ENCODE results near the gene RHBDD2.
"Not testable (repeated sequence)": the region's sequence is repeated elsewhere in the genome, so short reads cannot be mapped to it uniquely, and the experiment has no call there.

RHBDD2 gene

DNA sequence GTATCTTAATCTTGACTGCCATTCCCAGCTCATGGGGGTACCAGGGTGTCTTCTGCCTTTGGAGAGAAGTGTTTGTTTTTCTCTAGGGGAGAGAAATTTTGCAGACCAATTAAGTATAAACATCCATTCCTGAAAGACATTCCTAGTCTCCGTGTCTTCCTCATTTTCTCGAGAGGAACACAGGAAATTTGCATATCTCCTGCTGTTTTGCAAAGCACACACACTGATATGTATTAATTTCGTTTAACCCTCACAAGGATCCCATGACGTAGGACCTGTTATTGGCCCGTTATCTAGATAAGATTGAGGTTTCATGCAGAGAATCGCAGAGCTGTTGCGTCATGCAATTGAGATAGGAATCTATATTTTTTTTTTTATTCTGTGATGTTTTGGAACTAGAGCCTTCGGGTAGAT is 944 bp downstream of the RHBDD2 start:
- POLR2A ChIA-PET: no interaction called here
- CTCF ChIA-PET: no interaction called here
- DNase-seq (ENCODE audit: extremely low spot score): no peak
- TF ChIP-seq ZNF384 (IDR thresholded peaks at IDR 0.05) (peak; percentile 60; the same call in 1 of the 2 replicates), TARDBP (IDR thresholded peaks at IDR 0.05) (no peak), CTBP1 (IDR thresholded peaks at IDR 0.05; ENCODE audit: borderline replicate concordance) (0 out of 2 replicates have a peak, but pooled peaks have one; percentile 12)
- TF ChIP-seq, protein P1, sequence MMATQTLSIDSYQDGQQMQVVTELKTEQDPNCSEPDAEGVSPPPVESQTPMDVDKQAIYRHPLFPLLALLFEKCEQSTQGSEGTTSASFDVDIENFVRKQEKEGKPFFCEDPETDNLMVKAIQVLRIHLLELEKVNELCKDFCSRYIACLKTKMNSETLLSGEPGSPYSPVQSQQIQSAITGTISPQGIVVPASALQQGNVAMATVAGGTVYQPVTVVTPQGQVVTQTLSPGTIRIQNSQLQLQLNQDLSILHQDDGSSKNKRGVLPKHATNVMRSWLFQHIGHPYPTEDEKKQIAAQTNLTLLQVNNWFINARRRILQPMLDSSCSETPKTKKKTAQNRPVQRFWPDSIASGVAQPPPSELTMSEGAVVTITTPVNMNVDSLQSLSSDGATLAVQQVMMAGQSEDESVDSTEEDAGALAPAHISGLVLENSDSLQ (IDR thresholded peaks at IDR 0.05): no peak

DNA sequence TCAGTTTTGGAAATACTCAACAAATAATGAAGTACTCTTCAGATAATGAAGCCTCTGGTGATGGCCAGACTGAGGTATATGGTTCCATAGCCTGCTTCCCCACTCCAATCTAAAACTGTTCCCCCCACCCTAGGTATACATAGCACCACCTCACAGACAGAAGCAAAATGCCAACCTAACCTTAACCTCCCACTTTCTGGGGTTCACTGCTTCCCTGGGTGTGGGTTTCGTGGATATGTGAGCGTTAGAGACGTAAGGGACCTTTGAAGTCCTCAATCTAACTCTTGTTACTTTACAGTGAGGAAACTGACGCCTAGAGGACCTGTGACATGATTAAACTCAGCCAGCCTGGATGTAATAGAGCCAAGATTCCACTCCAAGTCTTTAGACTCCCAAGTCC is 1.4 kb downstream of the RHBDD2 start:
- POLR2A ChIA-PET: no interaction called here
- no peak for DNase-seq (ENCODE audit: extremely low spot score)
- TF ChIP-seq NFRKB (IDR thresholded peaks at IDR 0.05): no peak
- TF ChIP-seq LEF1 (IDR thresholded peaks at IDR 0.05; ENCODE audit: borderline replicate concordance): no peak
- TF ChIP-seq FOXM1 (IDR thresholded peaks at IDR 0.05; ENCODE audit: borderline replicate concordance): no peak
- no peak for TF ChIP-seq ZNF384 (IDR thresholded peaks at IDR 0.05)
- TF ChIP-seq ELF4 (IDR thresholded peaks at IDR 0.05): no peak
- CTCF ChIA-PET: no interaction called here

DNA sequence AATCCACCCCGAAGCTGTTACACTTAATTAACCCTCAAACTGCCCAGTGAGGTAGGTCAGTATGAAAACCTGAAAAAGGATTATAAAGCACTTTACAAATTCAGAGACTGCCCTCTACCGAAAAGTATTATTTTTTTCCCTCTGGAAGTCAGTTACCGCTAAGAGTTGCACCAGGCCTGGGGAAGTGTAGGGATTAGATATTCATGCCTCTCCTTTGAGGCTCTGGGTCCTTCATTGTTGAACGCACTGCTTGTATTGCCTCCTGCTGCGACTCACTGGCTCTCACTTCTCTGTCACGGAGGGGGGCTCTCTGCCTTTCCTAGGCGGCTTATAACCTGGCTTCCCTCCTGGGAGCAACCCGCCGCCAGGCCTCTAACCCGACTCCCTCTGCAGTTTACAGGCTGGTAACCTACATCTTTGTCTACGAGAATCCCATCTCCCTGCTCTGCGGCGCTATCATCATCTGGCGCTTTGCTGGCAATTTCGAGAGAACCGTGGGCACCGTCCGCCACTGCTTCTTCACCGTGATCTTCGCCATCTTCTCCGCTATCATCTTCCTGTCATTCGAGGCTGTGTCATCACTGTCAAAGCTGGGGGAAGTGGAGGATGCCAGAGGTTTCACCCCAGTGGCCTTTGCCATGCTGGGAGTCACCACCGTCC is 2.7 kb downstream of the RHBDD2 start:
- ChIA-PET CTCF (no interaction called here), POLR2A (no interaction called here)
- TF ChIP-seq L3MBTL2 (conservative IDR thresholded peaks at IDR 0.05): no peak
- TF ChIP-seq SUZ12 (IDR thresholded peaks at IDR 0.05): no peak
- TF ChIP-seq HDGF (IDR thresholded peaks at IDR 0.05; ENCODE audit: borderline replicate concordance): no peak
- TF ChIP-seq LEF1 (IDR thresholded peaks at IDR 0.05; ENCODE audit: borderline replicate concordance): no peak
- TF ChIP-seq FOXK2 (IDR thresholded peaks at IDR 0.05): no peak
- no peak for TF ChIP-seq ARNT (IDR thresholded peaks at IDR 0.05)
- TF ChIP-seq ELF4 (IDR thresholded peaks at IDR 0.05): no peak
- no peak for TF ChIP-seq ZNF384 (IDR thresholded peaks at IDR 0.05)
- TF ChIP-seq, protein P1 (IDR thresholded peaks at IDR 0.05): no peak
- no peak for TF ChIP-seq FOXM1 (IDR thresholded peaks at IDR 0.05; ENCODE audit: borderline replicate concordance)
- DNase-seq (ENCODE audit: extremely low spot score): no peak

DNA sequence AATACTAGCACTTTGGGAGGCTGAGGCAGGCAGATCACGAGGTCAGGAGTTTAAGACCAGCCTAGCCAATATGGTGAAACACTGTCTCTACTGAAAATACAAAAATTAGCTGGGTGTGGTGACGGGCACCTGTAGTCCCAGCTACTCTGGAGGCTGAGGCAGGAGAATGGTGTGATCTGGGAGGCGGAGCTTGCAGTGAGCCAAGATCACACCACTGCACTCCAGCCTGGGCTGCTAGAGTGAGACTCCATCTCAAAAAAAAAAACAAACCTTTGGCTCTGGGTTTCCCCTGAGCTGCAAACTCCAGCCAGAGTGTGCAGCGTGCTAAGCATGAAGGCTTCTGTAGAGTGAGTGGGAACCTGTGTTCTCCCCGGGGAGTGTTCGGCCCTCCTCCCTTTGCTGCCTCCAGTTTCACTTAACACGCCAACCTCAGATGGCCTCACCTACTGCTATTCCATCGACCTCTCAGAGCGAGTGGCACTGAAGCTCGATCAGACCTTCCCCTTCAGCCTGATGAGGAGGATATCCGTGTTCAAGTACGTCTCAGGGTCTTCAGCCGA is 4.5 kb downstream of the RHBDD2 start:
- POLR2A ChIA-PET: interaction anchor here (0.6 to 2.4 kb wide), 2 partner anchors 32 to 405 kb away, joined by 3 to 7 read pairs; partner anchors contain the start of gene POR
- CTCF ChIA-PET; DNase-seq (ENCODE audit: extremely low spot score): not testable (repeated sequence)

DNA sequence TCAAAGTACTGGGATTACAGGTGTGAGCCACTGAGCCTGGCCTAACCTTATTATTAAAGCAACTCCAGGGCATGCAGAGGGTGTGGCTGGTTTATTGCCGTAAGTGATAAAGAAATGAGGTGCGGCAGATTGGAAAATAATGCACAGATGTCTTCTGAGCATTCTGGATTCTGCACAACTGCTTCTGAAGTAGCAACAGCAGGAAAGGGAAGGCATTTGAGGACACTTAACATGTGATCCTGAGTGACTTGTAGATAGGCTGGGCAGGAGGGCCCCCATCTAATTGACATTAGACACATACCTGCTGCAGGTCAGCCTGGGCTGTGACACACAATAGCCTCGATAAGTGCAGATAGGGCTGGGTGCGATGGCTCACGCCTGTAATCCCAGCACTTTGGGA is 5.6 kb downstream of the RHBDD2 start:
- CTCF ChIA-PET: no interaction called here
- POLR2A ChIA-PET: interaction anchor here (2.4 kb wide), 1 partner anchor 31 kb away, joined by 7 read pairs; the partner anchor contains the start of gene POR
- TF ChIP-seq ELF4 (IDR thresholded peaks at IDR 0.05): no peak
- TF ChIP-seq LEF1 (IDR thresholded peaks at IDR 0.05; ENCODE audit: borderline replicate concordance): no peak
- no peak for TF ChIP-seq BHLHE40 (IDR thresholded peaks at IDR 0.05; ENCODE audit: borderline replicate concordance)
- no peak for TF ChIP-seq ZNF384 (IDR thresholded peaks at IDR 0.05)
- TF ChIP-seq TARDBP (IDR thresholded peaks at IDR 0.05): no peak
- no peak for TF ChIP-seq HDGF (IDR thresholded peaks at IDR 0.05; ENCODE audit: borderline replicate concordance)
- TF ChIP-seq NFRKB (IDR thresholded peaks at IDR 0.05): no peak
- TF ChIP-seq SP1 (IDR thresholded peaks at IDR 0.05): no peak
- no peak for TF ChIP-seq SUZ12 (IDR thresholded peaks at IDR 0.05)
- TF ChIP-seq, protein P1 (IDR thresholded peaks at IDR 0.05): no peak
- no peak for TF ChIP-seq FOXM1 (IDR thresholded peaks at IDR 0.05; ENCODE audit: borderline replicate concordance)
- TF ChIP-seq ARNT (IDR thresholded peaks at IDR 0.05): no peak
- TF ChIP-seq FOXA1 (IDR thresholded peaks at IDR 0.05): no peak
- no peak for TF ChIP-seq CTBP1 (IDR thresholded peaks at IDR 0.05; ENCODE audit: borderline replicate concordance)
- no peak for TF ChIP-seq FOXK2 (IDR thresholded peaks at IDR 0.05)
- no peak for TF ChIP-seq L3MBTL2 (conservative IDR thresholded peaks at IDR 0.05)
- DNase-seq (ENCODE audit: extremely low spot score): no peak

DNA sequence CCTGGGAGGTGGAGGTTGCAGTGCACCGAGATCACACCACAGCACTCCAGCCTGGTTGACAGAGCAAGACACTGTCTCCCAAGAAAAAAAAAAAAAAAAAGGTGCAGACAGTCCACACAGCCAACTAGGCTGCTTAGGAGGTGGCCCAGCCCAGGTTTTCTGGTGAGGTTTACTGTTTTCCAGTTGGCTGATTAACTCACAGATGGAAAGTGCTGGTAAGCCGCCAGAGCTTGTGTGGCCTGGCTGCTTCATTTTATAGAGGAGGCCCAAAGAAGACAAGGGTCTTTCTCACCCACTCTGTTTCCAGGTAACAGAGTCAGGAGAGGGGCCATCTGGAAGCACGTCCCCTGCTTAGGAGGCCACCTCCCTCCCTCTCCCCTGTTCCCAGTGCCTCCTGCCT is 6.2 kb downstream of the RHBDD2 start:
- CTCF ChIA-PET: no interaction called here
- no peak for DNase-seq (ENCODE audit: extremely low spot score)
- POLR2A ChIA-PET: no interaction called here
- TF ChIP-seq FOXM1 (IDR thresholded peaks at IDR 0.05; ENCODE audit: borderline replicate concordance) (no peak), NFRKB (IDR thresholded peaks at IDR 0.05) (no peak), FOXK2 (IDR thresholded peaks at IDR 0.05) (no peak), BHLHE40 (IDR thresholded peaks at IDR 0.05; ENCODE audit: borderline replicate concordance) (no peak), ARNT (IDR thresholded peaks at IDR 0.05) (no peak), L3MBTL2 (conservative IDR thresholded peaks at IDR 0.05) (no peak), HDGF (IDR thresholded peaks at IDR 0.05; ENCODE audit: borderline replicate concordance) (no peak), ELF4 (IDR thresholded peaks at IDR 0.05) (no peak), FOXA1 (IDR thresholded peaks at IDR 0.05) (no peak), ZNF384 (IDR thresholded peaks at IDR 0.05) (no peak), SUZ12 (IDR thresholded peaks at IDR 0.05) (no peak), TARDBP (IDR thresholded peaks at IDR 0.05) (no peak), CTBP1 (IDR thresholded peaks at IDR 0.05; ENCODE audit: borderline replicate concordance) (no peak), LEF1 (IDR thresholded peaks at IDR 0.05; ENCODE audit: borderline replicate concordance) (no peak)
- TF ChIP-seq, protein P1 (IDR thresholded peaks at IDR 0.05): no peak
